GM21737 (cell line): Measurements from ENCODE around the gene PWWP2A.

Experiments
- ATAC-seq: cut with Tn5 transposase; IDR thresholded peaks from one replicate; pipeline ENCODE4 v1.9.1; 2021; ENCODE audit warnings: mild to moderate bottlenecking, moderate library complexity; ENCODE audit not compliant: unreplicated experiment

The PWWP2A gene

DNA sequence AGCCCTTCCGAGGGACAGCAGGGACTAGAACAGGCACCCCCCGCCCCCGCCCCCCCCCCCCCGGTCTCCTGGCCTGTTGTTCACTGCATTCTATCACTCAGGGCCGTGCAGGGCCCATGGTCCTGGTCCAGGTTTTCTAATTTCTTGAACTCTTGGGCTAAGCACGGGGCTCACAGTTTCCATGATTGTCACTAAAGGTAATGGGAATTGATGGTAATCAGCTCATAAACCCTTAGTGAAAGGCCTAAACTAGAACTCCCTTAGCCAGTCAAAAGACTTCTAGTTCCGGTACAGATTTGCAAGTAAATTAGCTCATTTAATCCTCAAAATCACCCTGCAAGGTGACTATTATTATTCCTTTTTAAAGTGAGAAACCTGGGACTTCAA, 14.7 kb upstream of the PWWP2A start:
- ATAC-seq = no peak

DNA sequence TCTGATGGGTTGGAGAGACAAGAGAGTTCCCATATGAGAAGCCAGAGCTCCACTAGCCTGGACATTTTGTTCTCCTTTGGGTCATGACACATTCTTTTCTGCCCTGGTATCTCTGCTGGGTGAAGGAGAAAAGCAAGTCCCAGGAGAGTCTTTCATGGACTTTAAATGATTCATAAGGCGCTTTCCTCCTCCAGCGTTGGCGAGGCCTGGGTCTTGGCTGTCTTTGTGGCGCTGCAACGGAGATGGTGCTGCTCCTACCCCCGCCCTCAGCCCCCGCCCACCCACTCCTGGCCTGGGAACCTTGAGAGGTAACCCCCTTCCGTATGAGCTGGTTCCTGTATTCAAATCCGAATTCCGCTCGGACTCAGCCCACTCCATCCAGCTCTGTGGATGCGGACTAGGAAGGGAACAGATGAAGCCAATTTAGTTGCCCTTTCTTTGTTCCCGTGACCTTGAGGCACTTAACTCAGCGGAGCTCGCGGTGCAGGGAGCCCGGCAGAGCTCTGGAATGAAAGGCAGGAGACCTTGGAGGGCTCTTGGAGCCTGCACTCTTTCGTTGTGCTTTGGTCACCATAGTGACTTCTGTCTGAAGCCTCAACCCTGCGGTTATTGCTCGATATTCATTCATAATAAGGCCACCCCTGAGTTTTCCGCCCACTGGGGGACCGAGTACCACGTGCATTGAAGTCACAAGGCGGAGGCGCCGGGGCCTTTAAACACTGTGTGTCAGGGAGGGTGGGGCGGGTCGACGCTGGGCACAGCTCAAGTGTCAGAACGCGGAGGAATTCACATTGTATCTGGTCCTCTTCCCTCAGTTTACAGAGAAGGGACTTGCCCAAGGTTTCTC, 14.0 kb upstream of the PWWP2A start:
- no peak for ATAC-seq

DNA sequence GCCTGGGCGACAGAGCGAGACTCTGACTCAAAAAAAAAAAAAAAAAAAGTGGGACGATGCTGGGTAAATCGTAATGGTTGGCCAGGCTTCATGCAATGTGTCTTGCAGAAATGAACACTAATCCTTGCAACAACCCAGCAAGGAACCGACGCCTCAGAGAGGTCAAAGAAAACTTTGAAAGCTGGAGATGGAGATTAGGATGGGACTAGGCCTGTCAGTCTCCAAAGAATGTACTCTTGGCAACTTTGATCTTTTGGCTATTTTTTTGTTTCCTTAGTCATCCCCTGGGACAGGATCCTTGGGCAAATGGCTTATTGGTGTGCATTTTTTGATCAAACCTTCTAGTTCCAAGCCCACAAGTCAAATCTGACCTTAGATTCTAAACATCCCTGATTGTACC, 10.6 kb upstream of the PWWP2A start:
- no peak for ATAC-seq

DNA sequence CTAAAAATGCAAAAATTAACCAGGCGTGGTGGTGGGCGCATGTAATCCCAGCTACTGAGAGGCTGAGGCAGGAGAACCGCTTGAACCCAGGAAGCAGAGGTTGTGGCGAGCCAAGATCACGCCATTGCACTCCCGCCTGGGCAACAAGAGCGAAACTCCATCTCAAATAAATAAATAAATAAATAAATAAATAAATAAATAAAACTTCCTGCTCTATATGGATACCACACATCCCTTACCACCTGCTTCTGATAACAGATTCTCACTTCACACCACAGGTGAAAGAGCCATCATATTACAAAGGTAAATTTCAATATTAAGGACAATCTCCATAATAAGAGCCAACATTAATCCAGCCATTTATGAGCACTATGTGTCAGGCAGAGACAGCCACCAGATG, 9.4 kb upstream of the PWWP2A start:
- ATAC-seq = no peak

DNA sequence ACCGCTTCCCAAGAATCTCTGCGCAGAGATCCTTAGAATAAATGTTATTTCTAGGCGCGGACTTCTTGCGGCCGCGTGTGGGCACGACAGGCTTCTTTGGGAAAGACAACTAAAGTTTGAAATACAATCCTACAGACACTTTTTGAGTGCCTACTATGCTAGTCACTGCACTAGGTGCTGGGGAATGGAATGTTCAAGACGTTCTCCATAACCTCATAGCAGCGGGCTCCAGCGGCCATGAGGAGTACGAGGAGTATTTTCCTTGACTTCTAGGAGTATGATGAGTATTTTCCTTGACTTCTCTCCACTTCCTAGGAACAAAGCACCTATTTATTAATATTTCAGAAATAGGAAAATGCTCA, 636 bp upstream of the PWWP2A start:
- ATAC-seq = peak; percentile 1

DNA sequence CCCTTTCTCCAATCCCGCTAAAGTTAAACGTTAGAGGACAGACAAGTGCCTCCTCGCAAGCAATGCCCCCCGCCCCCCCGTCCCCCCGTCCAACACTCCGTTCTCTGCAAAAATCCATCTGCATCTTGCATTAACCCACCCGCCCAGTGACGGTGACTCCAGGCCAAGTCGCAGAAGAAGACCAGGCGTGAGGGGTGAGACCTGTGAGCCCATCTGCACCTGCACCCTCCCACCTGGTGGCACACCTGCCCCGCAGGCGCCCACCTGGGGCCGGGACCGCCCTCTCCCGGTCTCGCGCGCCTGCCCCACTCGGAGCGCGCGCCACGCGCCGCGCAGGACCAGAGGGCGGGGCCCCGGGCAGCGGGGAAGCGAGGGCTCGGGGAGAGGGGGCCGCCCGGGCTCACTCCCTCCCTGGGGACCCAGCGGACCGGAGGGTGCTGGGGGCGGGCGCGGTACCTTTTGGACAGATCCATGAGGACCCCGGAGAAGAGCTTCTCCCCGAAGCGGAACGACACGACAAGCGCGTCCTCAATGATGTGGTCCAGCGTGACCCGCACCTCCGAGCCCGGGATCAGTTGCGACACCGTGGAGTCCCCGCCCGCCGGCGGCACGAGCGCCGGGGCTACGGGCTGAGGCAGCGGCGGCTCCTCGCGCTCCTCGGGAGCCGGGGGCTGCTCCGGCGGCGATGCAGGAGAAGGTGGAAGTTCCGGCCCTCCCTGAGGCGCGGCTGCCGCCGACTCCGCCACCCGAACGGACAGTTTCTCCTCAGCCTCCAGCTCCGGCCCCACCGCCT, 705 bp downstream of the PWWP2A start:
- ATAC-seq = peak; percentile 17

DNA sequence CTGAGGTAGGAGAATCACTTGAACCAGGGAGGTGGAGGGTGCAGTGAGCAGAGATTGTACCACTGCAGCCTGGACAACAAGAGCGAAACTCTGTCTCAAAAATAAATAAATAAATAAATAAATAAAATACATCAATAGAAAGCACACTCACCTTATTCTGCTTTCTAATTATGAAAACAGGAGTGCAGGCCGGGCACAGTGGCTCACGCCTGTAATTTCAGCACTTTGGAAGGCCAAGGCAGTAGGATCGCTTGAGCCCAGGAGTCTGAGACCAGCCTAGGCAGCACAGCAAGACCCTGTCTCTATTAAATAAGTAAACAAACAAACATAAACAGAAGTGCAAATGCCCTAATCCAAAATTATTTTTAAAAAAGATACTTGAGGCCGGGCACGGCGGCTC, 2.3 kb downstream of the PWWP2A start:
- ATAC-seq = no peak

DNA sequence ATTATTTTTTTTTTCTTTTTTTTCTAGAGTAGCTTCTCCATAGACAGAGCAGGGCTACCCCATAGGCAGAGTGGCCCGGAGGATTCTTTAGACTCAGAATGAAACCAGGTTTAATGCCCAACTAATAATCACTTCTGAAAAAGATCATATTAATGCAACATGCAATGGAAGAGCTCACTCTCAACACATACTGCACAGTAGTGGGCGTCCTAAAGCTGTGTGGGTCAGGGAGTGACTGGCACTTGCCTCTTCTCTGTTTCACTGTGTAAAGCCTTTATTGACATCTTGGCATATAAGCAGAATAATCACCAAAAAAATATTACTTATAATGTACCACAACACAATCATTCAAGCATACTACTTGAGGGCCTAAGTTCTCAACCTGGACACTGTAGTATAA, 11.1 kb downstream of the PWWP2A start:
- no peak for ATAC-seq

DNA sequence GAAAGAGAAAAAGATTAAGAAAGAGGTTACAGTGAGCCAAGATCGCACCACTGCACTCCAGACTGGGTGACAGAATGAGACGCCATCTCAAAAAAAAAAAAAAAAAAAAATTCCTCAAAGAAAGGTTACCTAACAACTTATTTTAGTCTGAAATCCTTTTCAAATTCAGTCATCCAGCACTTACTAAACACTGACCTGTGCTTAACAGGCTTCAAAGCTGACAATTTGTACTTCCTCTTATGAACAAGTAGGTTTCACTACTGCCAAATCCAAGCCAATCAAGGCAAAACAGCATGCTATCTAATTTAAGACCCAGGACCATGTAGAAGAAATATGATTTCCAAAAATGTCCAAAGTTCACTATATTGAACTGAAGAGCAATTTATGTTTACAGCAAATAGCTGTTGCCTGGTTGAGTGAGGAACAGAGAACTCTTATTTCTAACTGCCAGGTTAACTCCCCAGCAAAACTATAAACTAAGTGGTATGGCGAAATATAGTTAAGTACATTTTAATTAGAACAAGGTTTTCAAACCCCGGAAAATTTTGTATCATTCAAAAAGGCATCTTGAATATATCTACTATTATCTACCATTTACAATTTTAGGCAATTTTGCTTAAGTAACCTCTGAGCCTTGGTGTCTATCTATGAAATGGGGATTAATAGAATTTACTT, 13.4 kb downstream of the PWWP2A start:
- peak; percentile 80 for ATAC-seq

DNA sequence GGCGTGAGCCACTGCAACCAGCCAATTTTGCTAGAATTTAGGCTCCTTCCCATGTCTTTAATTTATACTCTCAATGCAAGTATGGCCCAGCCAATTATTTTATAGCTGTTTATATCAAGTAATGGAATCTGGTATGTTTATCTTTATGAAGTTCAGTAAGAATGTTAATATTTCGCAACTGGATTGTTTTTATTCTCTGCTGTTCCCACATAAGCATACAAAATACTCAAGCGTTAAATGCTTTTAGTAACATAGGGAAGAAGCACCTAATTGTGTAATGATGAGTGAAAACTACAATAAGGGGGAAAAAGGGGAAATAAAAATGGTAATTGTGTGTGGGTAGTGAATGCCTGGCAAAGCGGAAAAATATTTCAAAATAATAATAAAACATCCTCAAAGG, 21.3 kb downstream of the PWWP2A start:
- ATAC-seq = no peak

DNA sequence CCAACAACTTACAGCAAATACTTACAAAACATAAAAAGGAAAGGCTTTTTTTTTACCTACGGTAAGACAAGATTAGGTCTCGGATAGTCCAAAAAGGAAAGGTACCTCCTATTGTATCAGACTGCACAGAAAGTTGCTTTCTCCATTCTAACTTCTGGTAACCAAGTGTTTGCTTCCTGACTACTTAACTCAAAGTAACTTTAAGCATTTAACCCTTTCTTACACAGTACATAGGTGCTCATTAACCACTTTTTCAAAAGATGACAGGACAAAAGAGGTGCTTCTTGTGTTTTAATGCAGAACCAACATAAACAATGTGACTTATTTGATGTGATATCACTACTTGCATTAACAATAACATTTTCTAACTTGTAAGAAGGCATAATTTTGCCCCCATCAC, 23.1 kb downstream of the PWWP2A start:
- ATAC-seq = no peak

DNA sequence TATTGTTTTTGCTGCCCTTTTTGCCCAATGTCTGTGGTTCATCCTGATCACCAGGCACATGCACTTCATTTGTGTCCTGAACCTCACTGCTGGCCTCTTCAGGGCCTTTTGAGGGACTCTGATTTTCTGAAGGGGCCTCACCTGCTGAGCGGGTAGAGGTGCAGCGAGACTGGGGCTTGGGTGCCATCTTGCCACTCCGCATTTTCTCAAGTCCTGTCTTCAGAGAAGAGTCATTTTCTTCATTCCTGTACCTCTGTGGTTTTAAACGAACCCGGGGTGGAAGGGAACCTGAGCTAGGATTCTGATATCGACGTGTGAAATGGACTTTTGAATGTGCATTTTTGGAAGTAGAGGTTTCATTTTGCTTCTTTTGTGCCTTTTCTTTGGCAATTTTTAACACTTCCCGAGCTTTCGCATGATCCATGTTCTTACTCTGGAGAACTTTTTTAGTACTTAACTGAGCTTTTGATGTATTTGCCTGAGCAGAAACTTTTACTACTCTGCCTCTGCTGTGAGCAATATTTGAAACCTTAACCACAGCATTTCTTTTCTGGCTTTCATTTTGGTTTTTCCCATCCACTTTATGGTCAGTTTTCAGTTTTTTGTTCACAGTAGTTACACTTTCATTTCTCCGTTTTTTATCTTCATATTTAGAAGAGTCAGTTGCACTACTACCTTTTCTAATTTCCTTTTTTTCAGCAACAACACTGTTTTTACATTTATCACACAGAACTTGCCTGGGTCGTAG, 26.1 kb downstream of the PWWP2A start:
- peak; percentile 73 for ATAC-seq

DNA sequence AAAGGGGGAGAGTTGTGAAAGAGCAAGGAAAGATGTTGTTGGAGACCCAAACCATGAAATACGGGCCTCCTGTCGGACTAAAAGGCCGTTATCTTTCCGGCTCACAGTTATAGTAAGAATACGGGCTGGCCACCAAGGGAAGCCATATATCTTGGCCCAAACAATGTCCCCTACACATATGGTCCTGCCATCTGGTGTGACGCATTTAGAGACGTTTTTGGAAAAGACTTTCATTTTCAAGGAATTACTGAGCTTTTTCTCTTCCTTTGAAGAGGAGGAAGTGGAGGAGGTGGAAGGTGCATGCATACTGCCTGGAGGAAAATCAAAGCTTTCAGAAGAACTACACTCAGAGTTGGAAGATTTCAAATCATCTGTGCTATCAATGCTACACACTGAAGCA, 26.7 kb downstream of the PWWP2A start:
- ATAC-seq = no peak

DNA sequence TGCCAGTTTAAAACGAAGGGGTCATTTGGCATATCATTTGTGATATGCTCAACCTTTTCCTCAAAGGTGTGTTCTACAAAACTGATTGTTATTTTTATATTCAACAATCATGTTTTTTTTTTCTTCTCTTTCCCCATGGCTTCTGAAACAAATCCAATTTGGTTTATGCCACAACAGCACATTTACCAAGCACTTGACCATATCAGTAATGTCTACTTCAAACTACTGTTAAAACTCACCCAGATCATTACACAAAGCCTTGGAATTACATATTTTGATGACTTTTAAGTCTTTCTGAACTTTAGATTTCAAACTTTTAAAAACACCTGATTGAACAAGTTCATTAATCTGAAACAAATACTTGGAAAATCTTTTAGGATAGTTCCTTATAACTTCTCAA, 29.2 kb downstream of the PWWP2A start:
- ATAC-seq = no peak

DNA sequence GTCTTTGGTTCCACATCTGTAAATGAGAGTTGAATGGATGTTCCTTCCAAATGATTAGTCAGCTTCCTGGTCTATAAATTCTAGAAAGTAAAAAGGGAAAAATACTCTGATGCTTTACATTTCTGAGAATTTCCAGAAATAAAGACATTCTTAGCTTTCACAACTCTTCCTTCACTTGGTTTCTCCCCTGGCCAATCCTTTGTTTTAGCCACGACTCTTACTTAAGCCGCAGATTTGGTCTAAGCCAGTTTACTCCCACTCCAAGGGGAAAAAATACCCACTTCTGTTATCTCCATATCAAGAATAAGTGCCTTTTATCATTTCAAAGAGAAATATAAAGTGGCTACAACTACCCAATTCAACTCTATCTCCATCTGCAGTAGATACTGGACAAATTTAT, 29.7 kb downstream of the PWWP2A start:
- no peak for ATAC-seq

DNA sequence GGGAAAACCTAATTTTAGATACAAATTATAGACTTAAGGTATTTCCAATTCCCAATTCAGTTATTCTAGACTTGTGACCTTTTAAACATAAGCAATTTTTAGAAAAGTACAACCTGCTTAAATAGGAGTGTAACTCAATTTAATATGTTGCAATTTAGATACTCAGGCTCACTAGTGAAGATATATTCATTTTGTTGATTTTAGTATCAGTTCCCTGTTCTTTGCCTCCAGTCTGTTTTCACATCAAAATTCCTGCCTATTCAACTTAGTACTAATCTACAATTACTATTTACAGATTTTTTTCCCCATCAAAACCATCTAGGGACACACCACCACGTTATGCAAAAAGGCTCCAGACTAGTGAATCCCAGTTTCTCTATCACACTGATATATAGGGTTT, 30.4 kb downstream of the PWWP2A start:
- no peak for ATAC-seq

DNA sequence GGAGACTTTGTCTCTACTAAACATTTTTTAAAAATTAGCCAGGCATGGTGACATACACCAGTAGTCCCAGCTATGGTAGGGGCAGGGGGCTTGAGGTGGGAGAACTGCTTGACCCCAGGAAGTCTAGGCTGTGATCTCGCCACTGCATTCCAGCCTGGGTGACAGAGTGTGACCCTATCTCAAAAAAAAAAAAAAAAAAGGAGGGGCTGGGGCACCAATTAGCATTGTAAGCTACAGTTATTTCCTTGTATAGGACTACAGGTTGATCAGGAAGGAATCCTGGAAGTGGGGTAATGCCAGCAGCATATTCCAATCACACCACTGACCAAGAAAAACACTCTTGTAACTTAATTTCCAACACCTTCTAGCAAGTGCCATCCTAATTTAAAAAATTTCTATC, 32.1 kb downstream of the PWWP2A start:
- ATAC-seq = no peak

DNA sequence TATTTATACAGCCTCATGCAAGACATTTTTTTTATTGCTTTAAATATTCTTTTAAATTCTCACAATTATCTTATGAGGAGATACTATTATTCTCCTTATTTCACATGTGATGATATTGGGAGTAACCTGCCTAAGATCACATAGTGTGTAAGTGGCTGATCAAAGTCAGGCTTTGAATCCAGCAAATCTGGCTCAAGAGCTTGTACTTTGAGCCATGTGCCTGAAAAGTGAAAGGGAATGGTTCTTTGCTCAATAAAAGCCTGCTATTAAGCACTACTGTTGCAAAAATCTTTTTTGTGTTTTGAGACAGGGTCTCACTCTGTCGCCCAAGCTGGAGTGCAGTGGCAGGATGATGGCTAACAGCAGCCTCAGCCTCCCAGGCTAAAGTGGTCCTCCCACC, 35.1 kb downstream of the PWWP2A start:
- ATAC-seq = no peak

DNA sequence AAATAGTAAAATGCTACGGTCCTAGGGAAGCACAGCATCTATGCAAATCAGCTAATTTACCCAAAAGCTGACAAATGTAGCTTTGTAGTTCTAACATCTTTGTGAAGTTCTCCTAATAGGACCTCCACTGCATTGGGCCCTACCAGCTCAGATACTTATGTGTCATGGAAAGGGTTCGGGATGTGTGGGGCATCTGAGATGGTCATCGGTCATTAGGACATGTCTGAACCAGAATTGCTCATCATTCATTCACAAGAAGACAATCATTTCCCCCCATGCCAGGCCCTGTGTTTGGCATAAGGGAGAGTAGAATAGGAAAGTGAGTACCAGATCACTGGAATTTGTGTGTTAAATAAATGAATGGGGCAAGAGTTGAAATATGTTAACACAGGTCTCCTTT, 35.7 kb downstream of the PWWP2A start:
- ATAC-seq = no peak

DNA sequence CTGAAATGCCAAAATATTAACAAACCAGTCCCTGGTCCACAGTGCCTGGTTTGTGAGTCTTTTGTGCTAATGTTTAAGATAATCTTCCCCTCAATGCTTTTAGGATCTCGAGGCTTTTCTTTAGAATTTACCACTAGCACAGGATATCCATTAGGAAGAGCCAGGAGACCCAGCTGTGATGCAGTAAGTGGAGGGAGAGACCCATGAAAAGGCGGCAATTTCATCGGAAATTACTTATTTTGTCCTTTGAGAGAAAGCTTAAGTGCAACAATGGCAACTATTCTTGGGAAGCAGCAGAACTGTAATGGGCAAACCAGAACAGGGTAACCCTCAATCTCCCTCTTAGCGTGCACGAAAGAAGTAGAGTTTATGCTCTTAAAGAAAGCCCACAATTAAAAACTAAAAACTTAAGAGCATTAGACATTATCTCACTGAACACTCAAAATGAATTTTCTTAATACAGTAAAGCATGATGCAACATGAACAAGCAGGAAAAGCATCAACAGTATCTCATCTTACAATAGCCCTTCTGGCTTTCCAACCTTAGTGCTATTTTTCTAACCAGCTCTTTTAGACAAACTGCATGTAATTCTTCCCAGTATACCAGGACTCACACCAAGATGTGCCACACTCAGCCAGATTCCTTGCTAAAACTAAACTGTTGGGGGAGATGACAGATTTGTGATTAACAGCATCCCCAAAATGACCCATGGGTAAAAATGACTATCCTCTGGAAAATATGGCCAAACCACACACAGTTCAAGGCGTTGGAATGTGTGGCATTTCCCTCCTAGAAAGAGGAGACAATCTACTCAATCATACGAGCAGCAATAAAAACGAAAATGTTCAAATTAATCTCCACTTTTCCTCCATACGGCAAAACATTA, 36.4 kb downstream of the PWWP2A start:
- ATAC-seq = no peak
